Prostate gland (tissue), 2 donors: ENCODE results near the gene ABI3BP.

Experiments used
- CTCF ChIP-seq, 4 experiments: fragments of 200-600 bp in 2 of 4; fragments of 450-650 bp in 2 of 4; sonication (generic) in 2 of 4; IDR thresholded peaks; 1 replicate in 3 of 4; 2 replicates in 1 of 4; pipeline ENCODE4 v1.5.1; 2016 to 2019; ENCODE audit warnings: antibody characterized with exemption in 4 of 4, mild to moderate bottlenecking in 2 of 4, moderate library complexity in 2 of 4
- POLR2AphosphoS5 ChIP-seq: sonication (generic); formaldehyde crosslinking; IDR thresholded peaks from one replicate; pipeline ENCODE4 v1.6.1; 2017; ENCODE audit warnings: antibody characterized with exemption

GRCh38 chr3:101038393-101038792 is 45.2 kb upstream of the ABI3BP start:
- no peak for TF ChIP-seq CTCF (IDR thresholded peaks at IDR 0.05)
- no peak for TF ChIP-seq POLR2AphosphoS5
